ENCODE measurements around the gene KRT72. TPM values are rescaled to one million over a fixed set of nuclear protein-coding genes. Genes with fewer than 3 reads are reported as not detected.

KRT72 gene
- total RNA-seq, 2 experiments from 2014 or later = 82.2 to 83.4 TPM

- Mint-ChIP-seq H3K4me1 (ENCODE audit: low read depth) (peaks cover 97% of the 10 kb centered on the region), H3K4me3 (peak overlapping the region; percentile 40), H3K27ac (peak overlapping the region; percentile 89), H3K27me3 (no peaks in the 10 kb centered on the region), H3K9me3 (no peaks in the 10 kb centered on the region), H3K36me3 (ENCODE audit: low read depth) (peaks cover 47% of the 10 kb centered on the region)
- POLR2A ChIA-PET = interaction anchor here (0.9 to 6.0 kb wide), 5 partner anchors 12 to 35 kb away, joined by 5 to 114 read pairs (median 15); no protein-coding TSS in a partner anchor
- intact Hi-C loops (cut with DNase I, micrococcal nuclease) = no loop called here
- CTCF ChIA-PET = interaction anchor here (1.1 kb wide), 1 partner anchor 14 kb away, joined by 4 read pairs; no protein-coding TSS in a partner anchor
- peaks cover 3% of the 10 kb centered on the region for H3K36me3 ChIP-seq (ENCODE audit: insufficient read depth, low read length)
- no peak for TF ChIP-seq CTCF (IDR thresholded peaks at IDR 0.05)
- H3K27me3 ChIP-seq (ENCODE audit: control insufficient read depth in 1 of 2, insufficient read depth in 2 of 2, low read length in 2 of 2) = no peaks in the 10 kb centered on the region
- H3K9me3 ChIP-seq (ENCODE audit: control insufficient read depth in 1 of 2, insufficient read depth in 1 of 2, low read length in 2 of 2) = no peaks in the 10 kb centered on the region
- DNase-seq (peak in 2 of 14 experiments; percentile 20 to 46), ATAC-seq (ENCODE audit: poor library complexity) (no peak)
- no peak overlapping the region for H3K4me3 ChIP-seq (ENCODE audit: low read length)
- peak overlapping the region in 1 of 2 donors; percentile 38 for H3K27ac ChIP-seq (ENCODE audit: low read depth in 1 of 2, low read length in 2 of 2)
- peaks cover 84% of the 10 kb centered on the region for H3K4me1 ChIP-seq (ENCODE audit: insufficient read depth, low read length)
Observed at GRCh38 chr12:52608826-52609630, 7.8 kb upstream of the KRT72 start.

GRCh38 chr12:52608161-52608560 is 6.9 kb upstream of the KRT72 start:
- no peak for DNase-seq
- TF ChIP-seq CTCF (IDR thresholded peaks at IDR 0.05) = no peak
- Histone ChIP-seq H3K4me3 (ENCODE audit: low read length) (no peak overlapping the region), H3K27ac (ENCODE audit: low read depth in 1 of 2, low read length in 2 of 2) (peak overlapping the region in 1 of 2 donors; percentile 38), H3K9me3 (ENCODE audit: control insufficient read depth in 1 of 2, insufficient read depth in 1 of 2, low read length in 2 of 2) (no peaks in the 10 kb centered on the region), H3K4me1 (ENCODE audit: insufficient read depth, low read length) (peaks cover 83% of the 10 kb centered on the region), H3K36me3 (ENCODE audit: insufficient read depth, low read length) (peaks cover 3% of the 10 kb centered on the region), H3K27me3 (ENCODE audit: control insufficient read depth in 1 of 2, insufficient read depth in 2 of 2, low read length in 2 of 2) (no peaks in the 10 kb centered on the region)
- peak overlapping the region; percentile 89 for H3K27ac Mint-ChIP-seq
- intact Hi-C loops (cut with DNase I, micrococcal nuclease) = no loop called here
- H3K27me3 Mint-ChIP-seq = no peaks in the 10 kb centered on the region
- ChIA-PET CTCF (interaction anchor here (1.1 kb wide), 1 partner anchor 13 kb away, joined by 4 read pairs; no protein-coding TSS in a partner anchor), POLR2A (interaction anchor here (1.3 to 6.0 kb wide), 2 partner anchors 11 to 22 kb away, joined by 5 to 114 read pairs; no protein-coding TSS in a partner anchor)
- peaks cover 40% of the 10 kb centered on the region for H3K36me3 Mint-ChIP-seq (ENCODE audit: low read depth)
- no peak overlapping the region for H3K4me3 Mint-ChIP-seq
- ATAC-seq (ENCODE audit: poor library complexity) = no peak
- H3K4me1 Mint-ChIP-seq (ENCODE audit: low read depth) = peaks cover 97% of the 10 kb centered on the region
- H3K9me3 Mint-ChIP-seq = no peaks in the 10 kb centered on the region

GRCh38 chr12:52607314-52607713 is 6.1 kb upstream of the KRT72 start:
- TF ChIP-seq CTCF (IDR thresholded peaks at IDR 0.05) = no peak
- POLR2A ChIA-PET = interaction anchor here (6.0 kb wide), 1 partner anchor 21 kb away, joined by 114 read pairs; no protein-coding TSS in a partner anchor
- Mint-ChIP-seq H3K4me3 (no peak overlapping the region), H3K4me1 (ENCODE audit: low read depth) (peaks cover 97% of the 10 kb centered on the region), H3K36me3 (ENCODE audit: low read depth) (peaks cover 34% of the 10 kb centered on the region), H3K27ac (peak overlapping the region; percentile 89), H3K9me3 (no peaks in the 10 kb centered on the region), H3K27me3 (no peaks in the 10 kb centered on the region)
- Histone ChIP-seq H3K27me3 (ENCODE audit: control insufficient read depth in 1 of 2, insufficient read depth in 2 of 2, low read length in 2 of 2) (no peaks in the 10 kb centered on the region), H3K9me3 (ENCODE audit: control insufficient read depth in 1 of 2, insufficient read depth in 1 of 2, low read length in 2 of 2) (no peaks in the 10 kb centered on the region), H3K4me1 (ENCODE audit: insufficient read depth, low read length) (peaks cover 84% of the 10 kb centered on the region), H3K27ac (ENCODE audit: low read depth in 1 of 2, low read length in 2 of 2) (no peak overlapping the region), H3K4me3 (ENCODE audit: low read length) (no peak overlapping the region), H3K36me3 (ENCODE audit: insufficient read depth, low read length) (peaks cover 3% of the 10 kb centered on the region)
- CTCF ChIA-PET = no interaction called here
- intact Hi-C loops (cut with DNase I, micrococcal nuclease) = no loop called here
- DNase-seq = no peak
- ATAC-seq (ENCODE audit: poor library complexity) = no peak
